HepG2 (cell line): Measurements from ENCODE around the gene ABTB2. TPM values are rescaled to one million over a fixed set of nuclear protein-coding genes. Genes with fewer than 3 reads are reported as not detected.

Experiments used
- ADNP ChIP-seq: sonication (generic); formaldehyde crosslinking; IDR thresholded peaks from 2 replicates; pipeline ENCODE4 v1.4.0; 2020; ENCODE audit warnings: missing genetic modification reagents
- GABPA ChIP-seq, 2 experiments: IDR thresholded peaks; 2 replicates each; pipeline ENCODE4 v1.6.1; 2011 to 2016; ENCODE audit warnings: low read depth in 2 of 2, low read length in 1 of 2, missing biosample characterization in 1 of 2, missing genetic modification characterization in 1 of 2
- HNF4A ChIP-seq: sonication (generic); formaldehyde crosslinking; IDR thresholded peaks from 2 replicates; pipeline ENCODE4 v1.4.0; 2020; ENCODE audit warnings: missing genetic modification reagents
- MTA1 ChIP-seq: sonication (generic); formaldehyde crosslinking; IDR thresholded peaks from 2 replicates; pipeline ENCODE4 v1.4.0; 2020; ENCODE audit warnings: missing genetic modification reagents, mild to moderate bottlenecking, borderline replicate concordance
- NFIC ChIP-seq: IDR thresholded peaks from 2 replicates; pipeline ENCODE4 v1.6.1; 2012; ENCODE audit warnings: mild to moderate bottlenecking, low read length, inconsistent platforms
- PHF5A ChIP-seq: IDR thresholded peaks from one replicate; pipeline ENCODE4 v1.6.1; 2018; ENCODE audit warnings: low read depth, missing genetic modification reagents; ENCODE audit not compliant: unreplicated experiment
- PPARG ChIP-seq: conservative IDR thresholded peaks from 2 replicates; pipeline ENCODE4 v1.6.1; 2016; ENCODE audit warnings: missing biosample characterization, missing genetic modification reagents
- SIX1 ChIP-seq: sonication (generic); formaldehyde crosslinking; IDR thresholded peaks from 2 replicates; pipeline ENCODE4 v1.4.0; 2020; ENCODE audit warnings: missing genetic modification reagents, borderline replicate concordance
- ZNF484 ChIP-seq: sonication (generic); formaldehyde crosslinking; IDR thresholded peaks from 2 replicates; pipeline ENCODE4 v1.5.1; 2020; ENCODE audit warnings: mild to moderate bottlenecking, low read depth, missing genetic modification reagents, borderline replicate concordance
- ZNF572 ChIP-seq: sonication (generic); formaldehyde crosslinking; IDR thresholded peaks from 2 replicates; pipeline ENCODE4 v1.5.1; 2020; ENCODE audit warnings: mild to moderate bottlenecking, missing genetic modification reagents
- ZNF652 ChIP-seq: IDR thresholded peaks from 2 replicates; pipeline ENCODE4 v1.6.1; 2016; ENCODE audit warnings: low read depth, borderline replicate concordance
- polyA plus RNA-seq, 8 experiments: library from polyadenylated mRNA; depleted of rRNA in 3 of 8; stranded (reverse) in 7 of 8; unstranded in 1 of 8; fragments of >200 nt; fragmentation: Illumina TruSeq in 4 of 8; extraction: Trizol in 4 of 8; gene quantifications; 2 replicates each; pipeline versions ENCODE4 v1.2.1 to v1.2.3, GENCODE V29; 2011 to 2016; ENCODE audit warnings: low read depth in 4 of 8, missing spikeins in 1 of 8, mixed read lengths in 1 of 8; ENCODE audit not compliant: insufficient read depth in 1 of 8
- total RNA-seq, 5 experiments: library from RNA; depleted of rRNA; stranded (reverse); fragments of >200 nt; fragmentation: Illumina TruSeq; extraction: Trizol; gene quantifications; 2 replicates each; pipeline ENCODE4 v1.2.3, GENCODE V29; 2016; ENCODE audit warnings: low read depth in 1 of 5
- TF ChIP-seq, protein P1 (sequence below): IDR thresholded peaks from 2 replicates; pipeline ENCODE4 v1.6.1; 2016; ENCODE audit warnings: missing compliant biosample characterization, missing genetic modification reagents, borderline replicate concordance
- TF ChIP-seq, protein P2 (sequence below): fragments of 450-650 bp; IDR thresholded peaks from 2 replicates; pipeline ENCODE4 v1.6.1; 2017
- TF ChIP-seq, protein P3 (sequence below): IDR thresholded peaks from 2 replicates; pipeline ENCODE4 v1.6.1; 2016; ENCODE audit warnings: missing biosample characterization, missing genetic modification reagents, low read depth
- TF ChIP-seq, protein P4 (sequence below): sonication (generic); formaldehyde crosslinking; IDR thresholded peaks from 2 replicates; pipeline ENCODE4 v1.4.0; 2020; ENCODE audit warnings: missing genetic modification reagents
- TF ChIP-seq, protein P5 (sequence below): sonication (generic); formaldehyde crosslinking; IDR thresholded peaks from 2 replicates; pipeline ENCODE4 v1.5.1; 2020; ENCODE audit warnings: mild to moderate bottlenecking, missing genetic modification reagents, moderate library complexity
- TF ChIP-seq, protein P6 (sequence below): sonication (generic); formaldehyde crosslinking; IDR thresholded peaks from 2 replicates; pipeline ENCODE4 v1.5.0; 2020; ENCODE audit warnings: missing genetic modification reagents

The ABTB2 gene
- total and polyA plus RNA-seq, 2 of the 13 experiments (the other 11 are each of a cell fraction or from before 2014, with no cell fraction given): 5.1 to 15.4 TPM

DNA sequence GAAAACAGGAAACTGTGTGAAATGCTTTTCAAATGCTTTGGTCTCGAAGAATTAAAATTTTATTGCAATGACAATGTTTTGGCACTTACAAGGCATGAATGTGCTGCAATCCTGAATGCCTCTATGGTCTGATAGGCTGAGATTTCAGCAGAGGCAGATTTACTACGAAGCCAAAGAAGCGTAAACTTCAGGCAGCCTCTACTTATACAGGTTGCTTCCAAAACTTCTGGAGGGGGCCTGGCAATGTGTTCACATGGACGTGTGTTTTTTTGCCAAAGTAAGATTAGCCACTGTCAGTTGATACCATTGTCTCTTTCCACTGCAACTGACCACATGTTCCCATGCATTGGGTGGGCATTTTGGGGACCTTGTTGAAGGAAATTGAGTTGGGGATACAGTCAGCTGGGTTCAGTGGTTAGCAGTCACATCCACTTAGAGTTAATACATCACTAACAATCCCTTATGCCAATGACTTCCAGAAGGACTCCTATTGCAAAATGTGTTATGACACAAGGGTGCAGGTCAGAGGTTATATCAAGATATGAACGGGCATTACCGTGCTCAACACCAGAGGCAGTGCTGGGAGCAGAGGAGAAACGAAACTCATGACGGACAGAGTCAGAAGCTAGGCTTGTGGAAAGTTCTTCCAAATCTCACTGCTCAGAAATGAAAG lies 48.8 kb downstream of the ABTB2 start (continued):
- TF ChIP-seq PPARG (peak; percentile 93), MTA1 (CRISPR knock-in tag) (no peak), NFIC (no peak), ZNF484 (no peak), PHF5A (CRISPR knock-in tag) (no peak), GABPA (IDR thresholded peaks at IDR 0.05; ENCODE audit: low read depth, low read length) (no peak), GABPA (CRISPR knock-in tag; IDR thresholded peaks at IDR 0.05; ENCODE audit: low read depth) (no peak), ZNF572 (no peak), ZNF652 (CRISPR knock-in tag) (peak; percentile 68; the same call in 1 of the 2 replicates), SIX1 (CRISPR knock-in tag) (no peak), HNF4A (CRISPR knock-in tag) (peak; percentile 77), ADNP (CRISPR knock-in tag) (no peak)
- TF ChIP-seq, protein P1, sequence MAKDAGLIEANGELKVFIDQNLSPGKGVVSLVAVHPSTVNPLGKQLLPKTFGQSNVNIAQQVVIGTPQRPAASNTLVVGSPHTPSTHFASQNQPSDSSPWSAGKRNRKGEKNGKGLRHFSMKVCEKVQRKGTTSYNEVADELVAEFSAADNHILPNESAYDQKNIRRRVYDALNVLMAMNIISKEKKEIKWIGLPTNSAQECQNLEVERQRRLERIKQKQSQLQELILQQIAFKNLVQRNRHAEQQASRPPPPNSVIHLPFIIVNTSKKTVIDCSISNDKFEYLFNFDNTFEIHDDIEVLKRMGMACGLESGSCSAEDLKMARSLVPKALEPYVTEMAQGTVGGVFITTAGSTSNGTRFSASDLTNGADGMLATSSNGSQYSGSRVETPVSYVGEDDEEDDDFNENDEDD: no peak
- TF ChIP-seq, protein P2, sequence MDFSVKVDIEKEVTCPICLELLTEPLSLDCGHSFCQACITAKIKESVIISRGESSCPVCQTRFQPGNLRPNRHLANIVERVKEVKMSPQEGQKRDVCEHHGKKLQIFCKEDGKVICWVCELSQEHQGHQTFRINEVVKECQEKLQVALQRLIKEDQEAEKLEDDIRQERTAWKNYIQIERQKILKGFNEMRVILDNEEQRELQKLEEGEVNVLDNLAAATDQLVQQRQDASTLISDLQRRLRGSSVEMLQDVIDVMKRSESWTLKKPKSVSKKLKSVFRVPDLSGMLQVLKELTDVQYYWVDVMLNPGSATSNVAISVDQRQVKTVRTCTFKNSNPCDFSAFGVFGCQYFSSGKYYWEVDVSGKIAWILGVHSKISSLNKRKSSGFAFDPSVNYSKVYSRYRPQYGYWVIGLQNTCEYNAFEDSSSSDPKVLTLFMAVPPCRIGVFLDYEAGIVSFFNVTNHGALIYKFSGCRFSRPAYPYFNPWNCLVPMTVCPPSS: no peak
- TF ChIP-seq, protein P3, sequence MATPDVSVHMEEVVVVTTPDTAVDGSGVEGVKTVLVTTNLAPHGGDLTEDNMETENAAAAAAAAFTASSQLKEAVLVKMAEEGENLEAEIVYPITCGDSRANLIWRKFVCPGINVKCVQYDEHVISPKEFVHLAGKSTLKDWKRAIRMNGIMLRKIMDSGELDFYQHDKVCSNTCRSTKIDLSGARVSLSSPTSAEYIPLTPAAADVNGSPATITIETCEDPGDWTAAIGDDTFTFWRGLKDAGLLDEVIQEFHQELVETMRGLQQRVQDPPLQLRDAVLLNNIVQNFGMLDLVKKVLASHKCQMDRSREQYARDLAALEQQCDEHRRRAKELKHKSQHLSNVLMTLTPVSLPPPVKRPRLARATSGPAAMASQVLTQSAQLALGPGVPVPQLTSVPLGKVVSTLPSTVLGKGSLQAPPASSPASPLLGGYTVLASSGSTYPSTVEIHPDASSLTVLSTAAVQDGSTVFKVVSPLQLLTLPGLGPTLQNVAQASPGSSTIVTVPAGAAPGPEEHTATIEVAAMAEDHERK: no peak
- TF ChIP-seq, protein P4, sequence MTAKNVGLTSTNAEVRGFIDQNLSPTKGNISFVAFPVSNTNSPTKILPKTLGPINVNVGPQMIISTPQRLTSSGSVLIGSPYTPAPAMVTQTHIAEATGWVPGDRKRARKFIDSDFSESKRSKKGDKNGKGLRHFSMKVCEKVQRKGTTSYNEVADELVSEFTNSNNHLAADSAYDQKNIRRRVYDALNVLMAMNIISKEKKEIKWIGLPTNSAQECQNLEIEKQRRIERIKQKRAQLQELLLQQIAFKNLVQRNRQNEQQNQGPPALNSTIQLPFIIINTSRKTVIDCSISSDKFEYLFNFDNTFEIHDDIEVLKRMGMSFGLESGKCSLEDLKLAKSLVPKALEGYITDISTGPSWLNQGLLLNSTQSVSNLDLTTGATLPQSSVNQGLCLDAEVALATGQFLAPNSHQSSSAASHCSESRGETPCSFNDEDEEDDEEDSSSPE (CRISPR knock-in tag): no peak
- TF ChIP-seq, protein P5, sequence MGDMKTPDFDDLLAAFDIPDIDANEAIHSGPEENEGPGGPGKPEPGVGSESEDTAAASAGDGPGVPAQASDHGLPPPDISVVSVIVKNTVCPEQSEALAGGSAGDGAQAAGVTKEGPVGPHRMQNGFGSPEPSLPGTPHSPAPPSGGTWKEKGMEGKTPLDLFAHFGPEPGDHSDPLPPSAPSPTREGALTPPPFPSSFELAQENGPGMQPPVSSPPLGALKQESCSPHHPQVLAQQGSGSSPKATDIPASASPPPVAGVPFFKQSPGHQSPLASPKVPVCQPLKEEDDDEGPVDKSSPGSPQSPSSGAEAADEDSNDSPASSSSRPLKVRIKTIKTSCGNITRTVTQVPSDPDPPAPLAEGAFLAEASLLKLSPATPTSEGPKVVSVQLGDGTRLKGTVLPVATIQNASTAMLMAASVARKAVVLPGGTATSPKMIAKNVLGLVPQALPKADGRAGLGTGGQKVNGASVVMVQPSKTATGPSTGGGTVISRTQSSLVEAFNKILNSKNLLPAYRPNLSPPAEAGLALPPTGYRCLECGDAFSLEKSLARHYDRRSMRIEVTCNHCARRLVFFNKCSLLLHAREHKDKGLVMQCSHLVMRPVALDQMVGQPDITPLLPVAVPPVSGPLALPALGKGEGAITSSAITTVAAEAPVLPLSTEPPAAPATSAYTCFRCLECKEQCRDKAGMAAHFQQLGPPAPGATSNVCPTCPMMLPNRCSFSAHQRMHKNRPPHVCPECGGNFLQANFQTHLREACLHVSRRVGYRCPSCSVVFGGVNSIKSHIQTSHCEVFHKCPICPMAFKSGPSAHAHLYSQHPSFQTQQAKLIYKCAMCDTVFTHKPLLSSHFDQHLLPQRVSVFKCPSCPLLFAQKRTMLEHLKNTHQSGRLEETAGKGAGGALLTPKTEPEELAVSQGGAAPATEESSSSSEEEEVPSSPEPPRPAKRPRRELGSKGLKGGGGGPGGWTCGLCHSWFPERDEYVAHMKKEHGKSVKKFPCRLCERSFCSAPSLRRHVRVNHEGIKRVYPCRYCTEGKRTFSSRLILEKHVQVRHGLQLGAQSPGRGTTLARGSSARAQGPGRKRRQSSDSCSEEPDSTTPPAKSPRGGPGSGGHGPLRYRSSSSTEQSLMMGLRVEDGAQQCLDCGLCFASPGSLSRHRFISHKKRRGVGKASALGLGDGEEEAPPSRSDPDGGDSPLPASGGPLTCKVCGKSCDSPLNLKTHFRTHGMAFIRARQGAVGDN (CRISPR knock-in tag): no peak
- TF ChIP-seq, protein P6, sequence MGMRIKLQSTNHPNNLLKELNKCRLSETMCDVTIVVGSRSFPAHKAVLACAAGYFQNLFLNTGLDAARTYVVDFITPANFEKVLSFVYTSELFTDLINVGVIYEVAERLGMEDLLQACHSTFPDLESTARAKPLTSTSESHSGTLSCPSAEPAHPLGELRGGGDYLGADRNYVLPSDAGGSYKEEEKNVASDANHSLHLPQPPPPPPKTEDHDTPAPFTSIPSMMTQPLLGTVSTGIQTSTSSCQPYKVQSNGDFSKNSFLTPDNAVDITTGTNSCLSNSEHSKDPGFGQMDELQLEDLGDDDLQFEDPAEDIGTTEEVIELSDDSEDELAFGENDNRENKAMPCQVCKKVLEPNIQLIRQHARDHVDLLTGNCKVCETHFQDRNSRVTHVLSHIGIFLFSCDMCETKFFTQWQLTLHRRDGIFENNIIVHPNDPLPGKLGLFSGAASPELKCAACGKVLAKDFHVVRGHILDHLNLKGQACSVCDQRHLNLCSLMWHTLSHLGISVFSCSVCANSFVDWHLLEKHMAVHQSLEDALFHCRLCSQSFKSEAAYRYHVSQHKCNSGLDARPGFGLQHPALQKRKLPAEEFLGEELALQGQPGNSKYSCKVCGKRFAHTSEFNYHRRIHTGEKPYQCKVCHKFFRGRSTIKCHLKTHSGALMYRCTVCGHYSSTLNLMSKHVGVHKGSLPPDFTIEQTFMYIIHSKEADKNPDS (CRISPR knock-in tag): no peak
